PC-3 (cell line): Measurements from ENCODE around the gene FASTKD3. TPM values are rescaled to one million over a fixed set of nuclear protein-coding genes. Genes with fewer than 3 reads are reported as not detected.
A peak's percentile ranks its signal among the peaks of the same experiment; 100 is the strongest.
"Not testable (repeated sequence)": the region's sequence is repeated elsewhere in the genome, so short reads cannot be mapped to it uniquely, and the experiment has no call there.

Experiments used
- ATAC-seq: fragments of 200-7000 bp; cut with Tn5 transposase; 2 replicates; pipeline ENCODE4 v1.9.1; 2020; ENCODE audit warnings: mild to moderate bottlenecking, moderate library complexity
- BruUV-seq: library from RNA; stranded (reverse); fragments of 400-500 nt; replicated peaks from 2 replicates; lab custom pipeline; 2021; lab: Mats Ljungman, UMichigan
- CTCF ChIA-PET: fragments of 300-600 bp; sonication (Branson Sonifier 250); formaldehyde crosslinking; loops from one replicate; lab custom pipeline; 2022; ENCODE audit warnings: antibody characterized with exemption; lab: Charles Lee
- POLR2A ChIA-PET: fragments of 300-600 bp; sonication (Branson Sonifier 250); formaldehyde crosslinking; loops from one replicate; lab custom pipeline; 2022; ENCODE audit warnings: antibody characterized with exemption; ENCODE audit not compliant: unreplicated experiment; lab: Charles Lee
- DNase-seq: peaks from one replicate; pipeline ENCODE4 v3.0.0-alpha.2; 2015
- H2AFZ ChIP-seq: fragments of 300-600 bp; sonication (generic); 2 replicates; pipeline ENCODE4 v1.6.0; 2016; ENCODE audit warnings: antibody characterized with exemption, low read length
- H3F3A ChIP-seq: fragments of 300-600 bp; sonication (generic); one replicate; pipeline ENCODE4 v1.6.0; 2017; ENCODE audit warnings: antibody characterized with exemption, low read length, control low read depth, mild to moderate bottlenecking; ENCODE audit not compliant: unreplicated experiment
- H3K27ac ChIP-seq: fragments of 300-600 bp; sonication (generic); 2 replicates; pipeline ENCODE4 v1.5.1; 2016; ENCODE audit warnings: mild to moderate bottlenecking, low read length
- H3K27me3 ChIP-seq: fragments of 300-600 bp; sonication (generic); 2 replicates; pipeline ENCODE4 v1.6.1; 2016; ENCODE audit warnings: low read length, mixed read lengths
- H3K36me3 ChIP-seq: fragments of 300-600 bp; sonication (generic); 2 replicates; pipeline ENCODE4 v1.6.1; 2016; ENCODE audit warnings: low read depth, mixed run types, low read length, mixed read lengths
- H3K4me1 ChIP-seq: fragments of 300-600 bp; sonication (generic); 2 replicates; pipeline ENCODE4 v1.5.1; 2016; ENCODE audit warnings: low read length; ENCODE audit not compliant: insufficient read depth
- H3K4me2 ChIP-seq: fragments of 300-600 bp; sonication (generic); 2 replicates; pipeline ENCODE4 v1.6.0; 2016; ENCODE audit warnings: low read length
- H3K4me3 ChIP-seq: fragments of 300-600 bp; sonication (generic); 2 replicates; pipeline ENCODE4 v1.5.1; 2016; ENCODE audit warnings: mild to moderate bottlenecking, low read length, mixed read lengths
- H3K79me2 ChIP-seq: fragments of 300-600 bp; sonication (generic); 2 replicates; pipeline ENCODE4 v1.6.1; 2017; ENCODE audit warnings: low read length, mixed read lengths
- H3K9ac ChIP-seq: fragments of 300-600 bp; sonication (generic); 2 replicates; pipeline ENCODE4 v1.6.0; 2016; ENCODE audit warnings: mild to moderate bottlenecking, low read length
- H3K9me2 ChIP-seq: fragments of 300-600 bp; sonication (generic); replicated peaks from 2 replicates; pipeline ENCODE4 v1.6.1; 2016; ENCODE audit warnings: mixed run types, low read length, mixed read lengths
- H3K9me3 ChIP-seq: fragments of 300-600 bp; sonication (generic); 2 replicates; pipeline ENCODE4 v1.6.1; 2016; ENCODE audit warnings: low read length, mixed read lengths
- H4K20me1 ChIP-seq: fragments of 300-600 bp; sonication (generic); 2 replicates; pipeline ENCODE4 v1.6.1; 2016; ENCODE audit warnings: low read length, mixed read lengths
- CTCF ChIP-seq: fragments of 300-600 bp; sonication (generic); conservative IDR thresholded peaks from 2 replicates; pipeline ENCODE4 v1.5.1; 2017; ENCODE audit warnings: antibody characterized with exemption, low read depth, mild to moderate bottlenecking, low read length
- EZH2 ChIP-seq: fragments of 300-600 bp; sonication (generic); IDR thresholded peaks from one replicate; pipeline ENCODE4 v1.6.1; 2017; ENCODE audit warnings: antibody characterized with exemption, mild to moderate bottlenecking, low read length; ENCODE audit not compliant: unreplicated experiment
- EZH2phosphoT487 ChIP-seq: fragments of 300-600 bp; sonication (generic); IDR thresholded peaks from 2 replicates; pipeline ENCODE4 v1.6.1; 2018; ENCODE audit warnings: mild to moderate bottlenecking, antibody characterized with exemption, low read length, borderline replicate concordance
- intact Hi-C: fragments of 100-400 bp; cut with micrococcal nuclease; formaldehyde crosslinking; loops from 2 replicates; pipeline ENCODE4 v1.9.0; 2023
- total RNA-seq: library from RNA; depleted of rRNA; stranded (reverse); fragments of >200 nt; gene quantifications from 2 replicates; pipeline ENCODE4 v1.2.3, GENCODE V29; 2014

FASTKD3 gene
- total RNA-seq, 1 experiment from 2014 or later, result 16.5 TPM

GRCh38 chr5:7916171-7916804 is 47.5 kb upstream of the FASTKD3 start:
- H3F3A ChIP-seq, result no peaks in the 10 kb centered on the region
- H3K9me3 ChIP-seq, result no peaks in the 10 kb centered on the region
- no peaks in the 10 kb centered on the region for H3K27me3 ChIP-seq
- no peak overlapping the region for H3K9ac ChIP-seq
- H3K4me1 ChIP-seq, result peaks cover 12% of the 10 kb centered on the region
- H3K4me3 ChIP-seq, result no peak overlapping the region
- TF ChIP-seq EZH2phosphoT487, result no peak
- no peak; the same call in 1 of the 2 replicates for TF ChIP-seq CTCF
- TF ChIP-seq EZH2, result no peak
- peak; percentile 84 for DNase-seq
- no TSS peak for BruUV-seq
- peak; percentile 42; the same call in 1 of the 2 replicates for ATAC-seq
- no peaks in the 10 kb centered on the region for H4K20me1 ChIP-seq
- no peaks in the 10 kb centered on the region for H3K9me2 ChIP-seq
- H2AFZ ChIP-seq, result no peak overlapping the region
- intact Hi-C loops, result no loop called here
- CTCF ChIA-PET, result no interaction called here
- no peak overlapping the region for H3K27ac ChIP-seq
- H3K4me2 ChIP-seq, result peak overlapping the region; percentile 11; the same call in 1 of the 2 replicates
- no peaks in the 10 kb centered on the region for H3K79me2 ChIP-seq
- POLR2A ChIA-PET, result no interaction called here
- no peaks in the 10 kb centered on the region for H3K36me3 ChIP-seq

- H3K4me1 ChIP-seq, H3K4me3 ChIP-seq, H3K9ac ChIP-seq, DNase-seq, POLR2A ChIA-PET, H3K79me2 ChIP-seq, H2AFZ ChIP-seq, BruUV-seq, H3K4me2 ChIP-seq, CTCF ChIA-PET, H4K20me1 ChIP-seq, H3K9me2 ChIP-seq, H3K27ac ChIP-seq, intact Hi-C loops, H3K27me3 ChIP-seq, H3F3A ChIP-seq, ATAC-seq: not testable (repeated sequence)
- H3K36me3 ChIP-seq, result peaks cover 38% of the 10 kb centered on the region
- peaks cover 13% of the 10 kb centered on the region for H3K9me3 ChIP-seq
Observed at GRCh38 chr5:7911429-7911771, 42.6 kb upstream of the FASTKD3 start.

- ATAC-seq, result no peak
- no peak overlapping the region for H3K4me3 ChIP-seq
- peaks cover 43% of the 10 kb centered on the region for H3K36me3 ChIP-seq
- DNase-seq, result no peak
- POLR2A ChIA-PET, result no interaction called here
- H2AFZ ChIP-seq, result no peak overlapping the region
- no peaks in the 10 kb centered on the region for H3K27me3 ChIP-seq
- peaks cover 13% of the 10 kb centered on the region for H3K9me3 ChIP-seq
- H3K9ac ChIP-seq, result no peak overlapping the region
- BruUV-seq, result no TSS peak
- H3K9me2 ChIP-seq, result no peaks in the 10 kb centered on the region
- intact Hi-C loops, result no loop called here
- no peak overlapping the region for H3K27ac ChIP-seq
- H3K4me1 ChIP-seq, result peaks cover 3% of the 10 kb centered on the region
- H3F3A ChIP-seq, result no peaks in the 10 kb centered on the region
- CTCF ChIA-PET, result no interaction called here
- no peaks in the 10 kb centered on the region for H3K79me2 ChIP-seq
- no peak overlapping the region for H3K4me2 ChIP-seq
- no peak for TF ChIP-seq EZH2phosphoT487
- no peak for TF ChIP-seq CTCF
- no peak for TF ChIP-seq EZH2
- no peaks in the 10 kb centered on the region for H4K20me1 ChIP-seq
Observed at GRCh38 chr5:7910738-7911428, 42.1 kb upstream of the FASTKD3 start.
